ENCODE results near the gene TSHR.

TSHR gene

GRCh38 chr14:80981673-80982072 lies 26.3 kb downstream of the TSHR start:
- no peak for DNase-seq (ENCODE audit: low spot score)
- TF ChIP-seq CTCF (IDR thresholded peaks at IDR 0.05; ENCODE audit: extremely low read depth, missing control alignments) = no peak

- no peak for DNase-seq (ENCODE audit: low spot score)
- no peak for TF ChIP-seq CTCF (IDR thresholded peaks at IDR 0.05; ENCODE audit: extremely low read depth, missing control alignments)
These were observed 27.3 kb downstream of the TSHR start for GRCh38 chr14:80982711-80983110.

- DNase-seq (ENCODE audit: low spot score) = peak; percentile 67
- TF ChIP-seq CTCF (IDR thresholded peaks at IDR 0.05; ENCODE audit: extremely low read depth, missing control alignments) = peak; percentile 67
These were observed 32.0 kb downstream of the TSHR start for GRCh38 chr14:80987235-80988032.

- no peak for DNase-seq (ENCODE audit: low spot score)
- no peak for TF ChIP-seq CTCF (IDR thresholded peaks at IDR 0.05; ENCODE audit: extremely low read depth, missing control alignments)
These were observed 32.8 kb downstream of the TSHR start for GRCh38 chr14:80988192-80988591.

GRCh38 chr14:80988735-80989429 lies 33.5 kb downstream of the TSHR start:
- TF ChIP-seq CTCF (IDR thresholded peaks at IDR 0.05; ENCODE audit: extremely low read depth, missing control alignments) = no peak
- DNase-seq (ENCODE audit: low spot score) = no peak

GRCh38 chr14:80992580-80992979 lies 37.2 kb downstream of the TSHR start:
- no peak for TF ChIP-seq CTCF (IDR thresholded peaks at IDR 0.05; ENCODE audit: extremely low read depth, missing control alignments)
- DNase-seq (ENCODE audit: low spot score) = no peak
